ENCODE results near the gene CACNA1C. TPM values are rescaled to one million over a fixed set of nuclear protein-coding genes. Genes with fewer than 3 reads are reported as not detected.

Gene CACNA1C
- total RNA-seq, 2 experiments from 2014 or later: 0.69 to 1.4 TPM

DNA sequence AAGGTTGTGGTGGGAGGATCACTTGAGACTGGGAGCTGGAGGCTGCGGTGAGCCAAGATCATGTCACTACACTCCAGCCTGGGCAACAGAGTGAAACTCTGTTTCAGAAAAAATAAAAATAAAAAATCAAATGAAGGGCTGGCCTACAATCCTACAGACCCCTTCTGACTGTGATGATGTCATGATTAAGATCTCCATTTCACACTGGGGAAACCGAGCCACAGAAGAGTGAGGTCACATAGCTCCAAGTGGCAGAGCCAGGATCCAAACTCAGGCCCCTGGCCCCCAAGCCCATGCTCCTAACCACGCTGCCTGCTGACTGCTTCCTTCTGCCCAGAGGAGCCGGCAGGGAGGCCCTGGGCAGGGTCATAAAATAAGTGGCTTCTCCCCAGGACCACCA is 483.9 kb downstream of the CACNA1C start:
- H3K4me3 ChIP-seq (ENCODE audit: low read depth, low read length, poor library complexity, severe bottlenecking): no peak overlapping the region
- DNase-seq (ENCODE audit: low spot score): no peak
- no peak overlapping the region for H3K4me2 ChIP-seq (ENCODE audit: low read length)
- ChIA-PET POLR2A (no interaction called here), CTCF (ENCODE audit: unreplicated experiment) (no interaction called here)
- H3K36me3 ChIP-seq (ENCODE audit: insufficient read depth, low read length): no peaks in the 10 kb centered on the region
- H3K9me2 ChIP-seq (ENCODE audit: insufficient read depth, low read length): no peaks in the 10 kb centered on the region
- H4K20me1 ChIP-seq (ENCODE audit: insufficient read depth, low read length): no peaks in the 10 kb centered on the region
- H3K79me2 ChIP-seq (ENCODE audit: insufficient read depth, low read depth, low read length): no peaks in the 10 kb centered on the region
- intact Hi-C loops (cut with micrococcal nuclease; ENCODE audit: unreplicated experiment): no loop called here
- H3K4me1 ChIP-seq (ENCODE audit: insufficient read depth, low read length, poor library complexity, severe bottlenecking): no peaks in the 10 kb centered on the region
- no peaks in the 10 kb centered on the region for H3K9me3 ChIP-seq (ENCODE audit: low read length)
- no peak overlapping the region for H2AFZ ChIP-seq (ENCODE audit: low read length)
- no TSS peak for BruUV-seq (replicated peaks)
- no peak for TF ChIP-seq EZH2phosphoT487 (IDR thresholded peaks at IDR 0.05; ENCODE audit: borderline replicate concordance, low read depth, low read length)
- no peak for TF ChIP-seq CTCF (conservative IDR thresholded peaks at IDR 0.05; ENCODE audit: low read length)
- H3K27ac ChIP-seq (ENCODE audit: low read depth, low read length, poor library complexity, severe bottlenecking): no peak overlapping the region

DNA sequence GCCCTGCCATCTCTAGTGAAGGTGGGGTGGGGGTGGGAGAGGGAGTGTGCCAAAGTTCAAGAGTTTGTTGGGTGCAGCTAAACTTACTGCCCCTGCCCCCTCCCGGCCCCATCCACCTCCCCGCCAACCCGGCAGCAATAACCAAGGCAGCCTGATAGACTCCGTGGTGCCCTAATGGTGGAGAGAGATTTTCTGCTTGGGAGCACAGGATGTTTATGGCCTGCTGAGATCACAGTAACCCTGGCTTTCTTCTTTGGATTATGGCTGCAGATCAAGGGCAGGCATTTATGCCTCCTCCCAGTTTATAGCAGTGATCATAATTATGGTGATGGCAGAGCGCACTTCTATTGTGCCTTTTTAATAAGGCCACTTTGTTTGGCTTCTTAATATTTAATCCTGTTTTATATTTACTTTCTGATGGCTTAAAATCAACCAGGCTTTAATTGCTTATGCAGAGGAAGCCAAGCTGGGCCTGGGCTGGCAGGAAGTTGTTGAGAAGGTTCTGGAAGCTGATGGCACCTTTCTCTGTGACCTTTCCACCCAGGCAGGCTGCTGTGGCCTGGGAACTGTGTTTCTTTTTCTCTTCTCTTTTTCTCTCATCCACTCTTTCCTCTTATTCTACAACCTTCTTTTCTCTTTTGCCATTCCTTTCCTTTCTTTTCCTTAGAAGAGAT is 485.2 kb downstream of the CACNA1C start:
- intact Hi-C loops (cut with micrococcal nuclease; ENCODE audit: unreplicated experiment): no loop called here
- BruUV-seq (replicated peaks): no TSS peak

More for the DNA sequence above, 485.2 kb downstream of the CACNA1C start:
- H2AFZ ChIP-seq (ENCODE audit: low read length): no peak overlapping the region
- H3K27ac ChIP-seq (ENCODE audit: low read depth, low read length, poor library complexity, severe bottlenecking): no peak overlapping the region
- ChIA-PET POLR2A (no interaction called here), CTCF (ENCODE audit: unreplicated experiment) (no interaction called here)
- TF ChIP-seq CTCF (conservative IDR thresholded peaks at IDR 0.05; ENCODE audit: low read length) (no peak), EZH2phosphoT487 (IDR thresholded peaks at IDR 0.05; ENCODE audit: borderline replicate concordance, low read depth, low read length) (no peak)
- no peaks in the 10 kb centered on the region for H4K20me1 ChIP-seq (ENCODE audit: insufficient read depth, low read length)
- H3K36me3 ChIP-seq (ENCODE audit: insufficient read depth, low read length): no peaks in the 10 kb centered on the region
- H3K4me1 ChIP-seq (ENCODE audit: insufficient read depth, low read length, poor library complexity, severe bottlenecking): no peaks in the 10 kb centered on the region
- H3K9me2 ChIP-seq (ENCODE audit: insufficient read depth, low read length): no peaks in the 10 kb centered on the region
- no peaks in the 10 kb centered on the region for H3K9me3 ChIP-seq (ENCODE audit: low read length)
- no peak for DNase-seq (ENCODE audit: low spot score)
- no peak overlapping the region for H3K4me2 ChIP-seq (ENCODE audit: low read length)
- H3K79me2 ChIP-seq (ENCODE audit: insufficient read depth, low read depth, low read length): no peaks in the 10 kb centered on the region
- H3K4me3 ChIP-seq (ENCODE audit: low read depth, low read length, poor library complexity, severe bottlenecking): no peak overlapping the region
